Measurements from ENCODE around the gene WBP2.

WBP2 gene

DNA sequence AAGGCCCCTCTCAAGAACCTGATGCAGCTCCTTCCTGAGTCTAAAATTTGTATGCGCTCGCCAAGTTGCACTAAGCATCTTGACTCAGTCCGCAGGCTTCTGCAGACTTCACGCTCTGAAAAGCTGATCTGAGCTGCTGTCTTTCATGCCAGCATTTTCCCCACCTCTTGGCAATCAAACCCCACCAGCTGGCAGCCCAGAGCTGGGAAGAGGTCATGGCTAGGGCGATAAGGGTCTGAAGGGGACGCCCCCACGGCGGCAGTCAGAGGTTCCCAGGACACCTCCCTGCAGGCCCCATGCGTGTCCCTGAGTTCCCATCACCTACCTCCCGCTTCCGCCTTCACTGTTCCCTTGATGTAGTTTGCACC lies 5.9 kb downstream of the WBP2 start:
- H3K36me3 ChIP-seq (ENCODE audit: control insufficient read depth in 2 of 2, insufficient read depth in 1 of 2, low read length in 2 of 2): peaks cover 7 to 58% of the 10 kb centered on the region in 2 experiments
- H3K4me3 ChIP-seq (ENCODE audit: low read depth, low read length): no peak overlapping the region
- H3K4me1 ChIP-seq (ENCODE audit: control insufficient read depth, insufficient read depth, low read length): peaks cover 3% of the 10 kb centered on the region
- ChIA-PET CTCF (interaction anchor here (1.5 to 5.5 kb wide), 4 partner anchors 12 to 157 kb away, joined by 3 to 40 read pairs (median 14); no protein-coding TSS in a partner anchor), POLR2A (interaction anchor here (1.3 kb wide), 1 partner anchor 69 kb away, joined by 6 read pairs; a partner anchor contains a TSS)
- H3K27ac ChIP-seq (ENCODE audit: extremely low read depth, low read depth, low read length): no peak overlapping the region
- no peaks in the 10 kb centered on the region for H3K9me3 ChIP-seq (ENCODE audit: control insufficient read depth, insufficient read depth, low read depth, low read length)
- TF ChIP-seq, protein P1, sequence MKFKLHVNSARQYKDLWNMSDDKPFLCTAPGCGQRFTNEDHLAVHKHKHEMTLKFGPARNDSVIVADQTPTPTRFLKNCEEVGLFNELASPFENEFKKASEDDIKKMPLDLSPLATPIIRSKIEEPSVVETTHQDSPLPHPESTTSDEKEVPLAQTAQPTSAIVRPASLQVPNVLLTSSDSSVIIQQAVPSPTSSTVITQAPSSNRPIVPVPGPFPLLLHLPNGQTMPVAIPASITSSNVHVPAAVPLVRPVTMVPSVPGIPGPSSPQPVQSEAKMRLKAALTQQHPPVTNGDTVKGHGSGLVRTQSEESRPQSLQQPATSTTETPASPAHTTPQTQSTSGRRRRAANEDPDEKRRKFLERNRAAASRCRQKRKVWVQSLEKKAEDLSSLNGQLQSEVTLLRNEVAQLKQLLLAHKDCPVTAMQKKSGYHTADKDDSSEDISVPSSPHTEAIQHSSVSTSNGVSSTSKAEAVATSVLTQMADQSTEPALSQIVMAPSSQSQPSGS (tag by site-specific recombination; IDR thresholded peaks at IDR 0.05; ENCODE audit: low read depth): no peak
- TF ChIP-seq, protein P2, sequence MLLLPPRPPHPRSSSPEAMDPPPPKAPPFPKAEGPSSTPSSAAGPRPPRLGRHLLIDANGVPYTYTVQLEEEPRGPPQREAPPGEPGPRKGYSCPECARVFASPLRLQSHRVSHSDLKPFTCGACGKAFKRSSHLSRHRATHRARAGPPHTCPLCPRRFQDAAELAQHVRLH (tag by site-specific recombination; IDR thresholded peaks at IDR 0.05): no peak
- TF ChIP-seq, protein P3, sequence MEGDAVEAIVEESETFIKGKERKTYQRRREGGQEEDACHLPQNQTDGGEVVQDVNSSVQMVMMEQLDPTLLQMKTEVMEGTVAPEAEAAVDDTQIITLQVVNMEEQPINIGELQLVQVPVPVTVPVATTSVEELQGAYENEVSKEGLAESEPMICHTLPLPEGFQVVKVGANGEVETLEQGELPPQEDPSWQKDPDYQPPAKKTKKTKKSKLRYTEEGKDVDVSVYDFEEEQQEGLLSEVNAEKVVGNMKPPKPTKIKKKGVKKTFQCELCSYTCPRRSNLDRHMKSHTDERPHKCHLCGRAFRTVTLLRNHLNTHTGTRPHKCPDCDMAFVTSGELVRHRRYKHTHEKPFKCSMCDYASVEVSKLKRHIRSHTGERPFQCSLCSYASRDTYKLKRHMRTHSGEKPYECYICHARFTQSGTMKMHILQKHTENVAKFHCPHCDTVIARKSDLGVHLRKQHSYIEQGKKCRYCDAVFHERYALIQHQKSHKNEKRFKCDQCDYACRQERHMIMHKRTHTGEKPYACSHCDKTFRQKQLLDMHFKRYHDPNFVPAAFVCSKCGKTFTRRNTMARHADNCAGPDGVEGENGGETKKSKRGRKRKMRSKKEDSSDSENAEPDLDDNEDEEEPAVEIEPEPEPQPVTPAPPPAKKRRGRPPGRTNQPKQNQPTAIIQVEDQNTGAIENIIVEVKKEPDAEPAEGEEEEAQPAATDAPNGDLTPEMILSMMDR (tag by site-specific recombination; IDR thresholded peaks at IDR 0.05): no peak
- TF ChIP-seq, protein P4, sequence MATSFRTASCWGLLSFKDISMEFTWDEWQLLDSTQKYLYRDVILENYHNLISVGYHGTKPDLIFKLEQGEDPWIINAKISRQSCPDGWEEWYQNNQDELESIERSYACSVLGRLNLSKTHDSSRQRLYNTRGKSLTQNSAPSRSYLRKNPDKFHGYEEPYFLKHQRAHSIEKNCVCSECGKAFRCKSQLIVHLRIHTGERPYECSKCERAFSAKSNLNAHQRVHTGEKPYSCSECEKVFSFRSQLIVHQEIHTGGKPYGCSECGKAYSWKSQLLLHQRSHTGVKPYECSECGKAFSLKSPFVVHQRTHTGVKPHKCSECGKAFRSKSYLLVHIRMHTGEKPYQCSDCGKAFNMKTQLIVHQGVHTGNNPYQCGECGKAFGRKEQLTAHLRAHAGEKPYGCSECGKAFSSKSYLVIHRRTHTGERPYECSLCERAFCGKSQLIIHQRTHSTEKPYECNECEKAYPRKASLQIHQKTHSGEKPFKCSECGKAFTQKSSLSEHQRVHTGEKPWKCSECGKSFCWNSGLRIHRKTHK (tag by site-specific recombination; IDR thresholded peaks at IDR 0.05): no peak
- TF ChIP-seq FEZF1 (tag by site-specific recombination; IDR thresholded peaks at IDR 0.05): no peak
- TF ChIP-seq ZNF23 (tag by site-specific recombination; IDR thresholded peaks at IDR 0.05; ENCODE audit: borderline replicate concordance): no peak
- no peak for TF ChIP-seq ZNF571 (tag by site-specific recombination; IDR thresholded peaks at IDR 0.05)
- no peak for TF ChIP-seq SALL2 (tag by site-specific recombination; IDR thresholded peaks at IDR 0.05; ENCODE audit: borderline replicate concordance)

DNA sequence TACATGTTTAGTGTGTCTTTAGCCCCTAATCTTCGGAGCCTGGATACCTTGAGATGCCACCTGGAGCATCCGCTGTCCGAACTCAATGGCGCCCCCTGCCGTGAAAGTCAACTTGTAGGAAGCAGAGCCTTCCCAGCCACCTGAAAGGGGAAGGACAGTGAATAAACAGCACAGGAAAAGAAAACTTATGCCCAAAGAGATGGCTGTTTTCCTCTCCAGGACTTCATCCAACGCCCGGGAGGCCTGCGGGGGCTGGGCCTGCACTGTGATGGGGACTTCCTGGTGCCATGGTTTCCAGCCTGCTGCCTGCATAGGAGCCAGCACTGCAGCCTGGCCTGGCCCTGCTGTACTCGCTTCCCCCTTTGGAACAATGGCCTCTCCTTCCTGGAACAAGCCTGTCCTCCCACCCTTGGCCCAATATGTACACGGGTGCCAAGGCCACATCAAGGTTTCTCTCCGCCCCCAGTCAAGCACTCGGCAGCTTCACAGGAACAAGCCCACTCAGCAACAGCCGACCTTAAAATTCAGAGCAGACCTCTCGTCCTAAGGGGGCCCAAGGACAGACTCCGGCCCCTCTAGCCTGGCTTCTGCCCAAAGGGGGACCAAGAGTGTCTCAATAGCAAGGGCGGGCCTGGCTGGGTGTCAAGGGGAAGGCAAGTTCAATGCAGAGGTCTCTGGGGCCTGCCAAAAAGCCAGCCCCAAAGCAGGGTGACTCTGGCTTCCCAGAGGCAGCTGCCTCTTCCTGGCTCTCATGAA lies 6.4 kb downstream of the WBP2 start:
- ChIA-PET CTCF (interaction anchor here (0.6 to 5.5 kb wide), 20 partner anchors 9 to 631 kb away, joined by 3 to 40 read pairs (median 6); partner anchors contain the start of genes ACOX1, GALK1, TEN1 and TRIM47), POLR2A (interaction anchor here (1.3 kb wide), 1 partner anchor 69 kb away, joined by 6 read pairs; a partner anchor contains a TSS)
- peak; percentile 19; the same call in 1 of the 2 replicates for TF ChIP-seq GLIS1 (tag by site-specific recombination; IDR thresholded peaks at IDR 0.05)
- TF ChIP-seq ZNF768 (tag by site-specific recombination; IDR thresholded peaks at IDR 0.05): no peak
- peak; percentile 22; the same call in 1 of the 2 replicates for TF ChIP-seq ZNF654 (tag by site-specific recombination; IDR thresholded peaks at IDR 0.05; ENCODE audit: low read depth)
- TF ChIP-seq, protein P3 (tag by site-specific recombination; IDR thresholded peaks at IDR 0.05): peak; percentile 72
- TF ChIP-seq, protein P5, sequence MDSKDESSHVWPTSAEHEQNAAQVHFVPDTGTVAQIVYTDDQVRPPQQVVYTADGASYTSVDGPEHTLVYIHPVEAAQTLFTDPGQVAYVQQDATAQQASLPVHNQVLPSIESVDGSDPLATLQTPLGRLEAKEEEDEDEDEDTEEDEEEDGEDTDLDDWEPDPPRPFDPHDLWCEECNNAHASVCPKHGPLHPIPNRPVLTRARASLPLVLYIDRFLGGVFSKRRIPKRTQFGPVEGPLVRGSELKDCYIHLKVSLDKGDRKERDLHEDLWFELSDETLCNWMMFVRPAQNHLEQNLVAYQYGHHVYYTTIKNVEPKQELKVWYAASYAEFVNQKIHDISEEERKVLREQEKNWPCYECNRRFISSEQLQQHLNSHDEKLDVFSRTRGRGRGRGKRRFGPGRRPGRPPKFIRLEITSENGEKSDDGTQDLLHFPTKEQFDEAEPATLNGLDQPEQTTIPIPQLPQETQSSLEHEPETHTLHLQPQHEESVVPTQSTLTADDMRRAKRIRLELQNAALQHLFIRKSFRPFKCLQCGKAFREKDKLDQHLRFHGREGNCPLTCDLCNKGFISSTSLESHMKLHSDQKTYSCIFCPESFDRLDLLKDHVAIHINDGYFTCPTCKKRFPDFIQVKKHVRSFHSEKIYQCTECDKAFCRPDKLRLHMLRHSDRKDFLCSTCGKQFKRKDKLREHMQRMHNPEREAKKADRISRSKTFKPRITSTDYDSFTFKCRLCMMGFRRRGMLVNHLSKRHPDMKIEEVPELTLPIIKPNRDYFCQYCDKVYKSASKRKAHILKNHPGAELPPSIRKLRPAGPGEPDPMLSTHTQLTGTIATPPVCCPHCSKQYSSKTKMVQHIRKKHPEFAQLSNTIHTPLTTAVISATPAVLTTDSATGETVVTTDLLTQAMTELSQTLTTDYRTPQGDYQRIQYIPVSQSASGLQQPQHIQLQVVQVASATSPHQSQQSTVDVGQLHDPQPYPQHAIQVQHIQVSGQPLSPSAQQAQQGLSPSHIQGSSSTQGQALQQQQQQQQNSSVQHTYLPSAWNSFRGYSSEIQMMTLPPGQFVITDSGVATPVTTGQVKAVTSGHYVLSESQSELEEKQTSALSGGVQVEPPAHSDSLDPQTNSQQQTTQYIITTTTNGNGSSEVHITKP (tag by site-specific recombination; IDR thresholded peaks at IDR 0.05): peak; percentile 36; the same call in 1 of the 2 replicates
- Histone ChIP-seq H3K9me3 (ENCODE audit: control insufficient read depth, insufficient read depth, low read depth, low read length) (no peaks in the 10 kb centered on the region), H3K4me1 (ENCODE audit: control insufficient read depth, insufficient read depth, low read length) (no peaks in the 10 kb centered on the region; the same call in 1 of the 2 replicates), H3K4me3 (ENCODE audit: low read depth, low read length) (no peak overlapping the region), H3K36me3 (ENCODE audit: control insufficient read depth in 2 of 2, insufficient read depth in 1 of 2, low read length in 2 of 2) (peaks cover 7 to 58% of the 10 kb centered on the region in 2 experiments), H3K27ac (ENCODE audit: extremely low read depth, low read depth, low read length) (no peak overlapping the region)

All from HEK293 (cell line).